ELF-1 (cell line): Measurements from ENCODE around the gene SLC35E2B.

Source experiments
- DNase-seq: peaks from one replicate; pipeline ENCODE4 v3.0.0-alpha.2; 2016; ENCODE audit warnings: low read depth, low spot score

Gene SLC35E2B

GRCh38 chr1:1624443-1625403 lies 67.9 kb downstream of the SLC35E2B start:
- DNase-seq: no peak

GRCh38 chr1:1623631-1624442 lies 68.8 kb downstream of the SLC35E2B start:
- DNase-seq: no peak

GRCh38 chr1:1623181-1623630 lies 69.4 kb downstream of the SLC35E2B start:
- no peak for DNase-seq

GRCh38 chr1:1622788-1623094 lies 69.9 kb downstream of the SLC35E2B start:
- DNase-seq: no peak

GRCh38 chr1:1622010-1622787 lies 70.4 kb downstream of the SLC35E2B start:
- no peak for DNase-seq

- DNase-seq: no peak
Measured at GRCh38 chr1:1621173-1622009, 71.2 kb downstream of the SLC35E2B start.

GRCh38 chr1:1620433-1621139 lies 72.0 kb downstream of the SLC35E2B start:
- no peak for DNase-seq

- peak; percentile 64 for DNase-seq
Measured at GRCh38 chr1:1619917-1620361, 72.7 kb downstream of the SLC35E2B start.

- no peak for DNase-seq
Measured at GRCh38 chr1:1618396-1619068, 74.1 kb downstream of the SLC35E2B start.

- DNase-seq: no peak
Measured at GRCh38 chr1:1617925-1618324, 74.7 kb downstream of the SLC35E2B start.

- DNase-seq: no peak
Measured at GRCh38 chr1:1617516-1617915, 75.1 kb downstream of the SLC35E2B start.

- no peak for DNase-seq
Measured at GRCh38 chr1:1616838-1617237, 75.8 kb downstream of the SLC35E2B start.

- DNase-seq: no peak
Measured at GRCh38 chr1:1616045-1616790, 76.4 kb downstream of the SLC35E2B start.

GRCh38 chr1:1615256-1616044 lies 77.1 kb downstream of the SLC35E2B start, which contains the start of gene MIB2:
TSS of gene MIB2 (plus strand) at chr1:1615500. CDS start at chr1:1623453, 7,953 bp downstream.
- peak; percentile 97 for DNase-seq

- DNase-seq: no peak
Measured at GRCh38 chr1:1614954-1615255, 77.7 kb downstream of the SLC35E2B start.

GRCh38 chr1:1614204-1614953 lies 78.2 kb downstream of the SLC35E2B start:
- no peak for DNase-seq

- DNase-seq: no peak
Measured at GRCh38 chr1:1613509-1614082, 79.0 kb downstream of the SLC35E2B start.
